A673 (cell line): ENCODE measurements around the gene FKBP8.

Source experiments
- EZH2 ChIP-seq: fragments of 200-600 bp; sonication (generic); IDR thresholded peaks from 2 replicates; pipeline ENCODE4 v1.6.1; 2017; ENCODE audit warnings: borderline replicate concordance, low read depth, mild to moderate bottlenecking, mixed read lengths, antibody characterized with exemption, low read length; ENCODE audit not compliant: poor library complexity, severe bottlenecking
- TF ChIP-seq, protein P1 (sequence below): fragments of 300-800, 200-600 bp; sonication (generic); conservative IDR thresholded peaks from 2 replicates; pipeline ENCODE4 v1.5.1; 2017; ENCODE audit warnings: low read depth, mild to moderate bottlenecking, antibody characterized with exemption, low read length, moderate library complexity, mixed read lengths

DNA sequence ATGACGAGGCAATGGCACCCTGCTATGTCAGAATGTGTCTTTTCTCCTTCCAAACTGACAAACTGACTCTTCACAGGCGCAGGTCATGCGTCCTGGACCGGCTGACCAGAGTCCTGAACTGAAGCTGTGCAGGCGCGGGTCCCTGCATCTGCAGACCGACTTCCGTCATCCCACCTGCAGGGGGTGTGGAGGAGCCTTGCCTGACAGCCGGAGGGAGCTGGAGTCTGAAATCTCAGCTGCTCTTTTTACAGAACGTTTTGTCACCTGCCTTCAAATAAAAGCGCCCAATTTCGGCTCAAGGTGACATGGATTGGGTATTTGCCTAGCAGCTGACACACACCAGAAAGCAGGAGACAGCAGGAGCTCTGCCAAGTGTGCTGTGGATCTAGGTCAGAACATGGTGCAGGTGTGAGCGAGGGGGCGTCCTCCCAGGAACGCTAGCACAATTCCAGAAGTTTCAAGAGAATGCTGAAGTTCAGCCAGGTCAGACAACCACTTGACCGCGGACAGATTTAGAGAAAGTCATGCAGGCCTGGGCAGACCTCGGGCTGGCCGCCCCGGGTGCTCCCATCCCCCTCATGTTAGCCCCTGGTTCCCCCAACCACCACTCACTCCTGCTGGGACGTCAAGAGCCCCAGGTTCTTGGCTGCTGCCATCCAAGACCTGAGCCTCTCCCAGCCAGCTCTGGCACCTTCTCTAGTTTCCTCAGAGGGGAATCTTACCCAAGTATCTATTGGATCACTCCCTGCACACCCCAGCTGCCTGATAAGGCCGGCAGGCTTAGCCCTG, 54.3 kb downstream of the FKBP8 start:
- TF ChIP-seq, protein P1, sequence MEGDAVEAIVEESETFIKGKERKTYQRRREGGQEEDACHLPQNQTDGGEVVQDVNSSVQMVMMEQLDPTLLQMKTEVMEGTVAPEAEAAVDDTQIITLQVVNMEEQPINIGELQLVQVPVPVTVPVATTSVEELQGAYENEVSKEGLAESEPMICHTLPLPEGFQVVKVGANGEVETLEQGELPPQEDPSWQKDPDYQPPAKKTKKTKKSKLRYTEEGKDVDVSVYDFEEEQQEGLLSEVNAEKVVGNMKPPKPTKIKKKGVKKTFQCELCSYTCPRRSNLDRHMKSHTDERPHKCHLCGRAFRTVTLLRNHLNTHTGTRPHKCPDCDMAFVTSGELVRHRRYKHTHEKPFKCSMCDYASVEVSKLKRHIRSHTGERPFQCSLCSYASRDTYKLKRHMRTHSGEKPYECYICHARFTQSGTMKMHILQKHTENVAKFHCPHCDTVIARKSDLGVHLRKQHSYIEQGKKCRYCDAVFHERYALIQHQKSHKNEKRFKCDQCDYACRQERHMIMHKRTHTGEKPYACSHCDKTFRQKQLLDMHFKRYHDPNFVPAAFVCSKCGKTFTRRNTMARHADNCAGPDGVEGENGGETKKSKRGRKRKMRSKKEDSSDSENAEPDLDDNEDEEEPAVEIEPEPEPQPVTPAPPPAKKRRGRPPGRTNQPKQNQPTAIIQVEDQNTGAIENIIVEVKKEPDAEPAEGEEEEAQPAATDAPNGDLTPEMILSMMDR: peak; percentile 37; the same call in 1 of the 2 replicates
- TF ChIP-seq EZH2: no peak
